Left kidney (tissue), 2 donors: ENCODE data around the gene PRC1. TPM values are rescaled to one million over a fixed set of nuclear protein-coding genes. Genes with fewer than 3 reads are reported as not detected.

ENCODE experiments used
- DNase-seq: peaks from one replicate; pipeline ENCODE4 v3.0.0-alpha.2; 2013
- polyA plus RNA-seq: library from polyadenylated mRNA; unstranded; fragments of 120-200 nt; gene quantifications from one replicate; pipeline ENCODE4 v1.2.1, GENCODE V29; 2013; ENCODE audit not compliant: insufficient read length

The PRC1 gene
- polyA plus RNA-seq, 1 donor, result 105 TPM

- peak; percentile 74 for DNase-seq
These were observed 37.9 kb downstream of the PRC1 start for GRCh38 chr15:90956274-90957030.

- DNase-seq, result no peak
These were observed 38.6 kb downstream of the PRC1 start for GRCh38 chr15:90955624-90956273.

GRCh38 chr15:90954712-90955623 lies 39.4 kb downstream of the PRC1 start, which contains the start of gene RCCD1:
Gene RCCD1 (plus strand): TSS chr15:90954884. CDS start chr15:90956735, 1,851 bp downstream.
- peak; percentile 91 for DNase-seq

- no peak for DNase-seq
These were observed 40.2 kb downstream of the PRC1 start for GRCh38 chr15:90953947-90954711.

GRCh38 chr15:90952901-90953677 lies 41.2 kb downstream of the PRC1 start:
- DNase-seq, result no peak

- DNase-seq, result no peak
These were observed 43.7 kb downstream of the PRC1 start for GRCh38 chr15:90950676-90951075.

GRCh38 chr15:90949979-90950675 lies 44.2 kb downstream of the PRC1 start:
- DNase-seq, result no peak

GRCh38 chr15:90948506-90948905 lies 45.8 kb downstream of the PRC1 start:
- no peak for DNase-seq

- DNase-seq, result no peak
These were observed 46.6 kb downstream of the PRC1 start for GRCh38 chr15:90947577-90948357.

GRCh38 chr15:90946941-90947576 lies 47.3 kb downstream of the PRC1 start:
- no peak for DNase-seq

GRCh38 chr15:90946538-90946937 lies 47.8 kb downstream of the PRC1 start:
- DNase-seq, result no peak

- no peak for DNase-seq
These were observed 49.2 kb downstream of the PRC1 start for GRCh38 chr15:90945091-90945490.

GRCh38 chr15:90942354-90943120 lies 51.8 kb downstream of the PRC1 start:
- DNase-seq, result no peak

- no peak for DNase-seq
These were observed 53.3 kb downstream of the PRC1 start for GRCh38 chr15:90941038-90941437.

GRCh38 chr15:90939756-90940155 lies 54.6 kb downstream of the PRC1 start:
- DNase-seq, result no peak

- no peak for DNase-seq
These were observed 56.1 kb downstream of the PRC1 start for GRCh38 chr15:90938261-90938660.

- DNase-seq, result no peak
These were observed 57.5 kb downstream of the PRC1 start for GRCh38 chr15:90936823-90937222.
